ENCODE measurements around the gene ZC3H10.
"Not testable (repeated sequence)": the region's sequence is repeated elsewhere in the genome, so short reads cannot be mapped to it uniquely, and the experiment has no call there.

Gene ZC3H10

GRCh38 chr12:56103066-56103711, 14.9 kb upstream of the ZC3H10 start:
- no peak for DNase-seq

GRCh38 chr12:56103823-56104108, 14.3 kb upstream of the ZC3H10 start:
- no peak for DNase-seq

GRCh38 chr12:56104109-56104814, 13.8 kb upstream of the ZC3H10 start, which contains the start of gene PA2G4:
Gene PA2G4 (plus strand): TSS chr12:56104559. CDS start chr12:56104738, 179 bp downstream.
- peak; percentile 94 for DNase-seq

- no peak for DNase-seq
Observed at GRCh38 chr12:56104815-56105608, 13.1 kb upstream of the ZC3H10 start.

GRCh38 chr12:56105609-56105902, 12.5 kb upstream of the ZC3H10 start:
- DNase-seq: no peak

- no peak for DNase-seq
Observed at GRCh38 chr12:56107242-56107641, 10.8 kb upstream of the ZC3H10 start.

- DNase-seq: no peak
Observed at GRCh38 chr12:56110571-56110970, 7.5 kb upstream of the ZC3H10 start.

- no peak for DNase-seq
Observed at GRCh38 chr12:56114084-56114483, 4.0 kb upstream of the ZC3H10 start.

- DNase-seq: no peak
Observed at GRCh38 chr12:56115329-56115728, 2.7 kb upstream of the ZC3H10 start.

GRCh38 chr12:56116267-56117081, 1.6 kb upstream of the ZC3H10 start, which contains the start of gene RPL41:
Gene RPL41 (plus strand): TSS chr12:56116633.
- peak; percentile 97 for DNase-seq

GRCh38 chr12:56117082-56117706, 872 bp upstream of the ZC3H10 start:
- not testable (repeated sequence) for DNase-seq

- no peak for DNase-seq
Observed at GRCh38 chr12:56118688-56119357, 757 bp downstream of the ZC3H10 start.

- peak; percentile 39 for DNase-seq
Observed at GRCh38 chr12:56119361-56119796, 1.3 kb downstream of the ZC3H10 start.

GRCh38 chr12:56120158-56120846, 2.2 kb downstream of the ZC3H10 start:
- DNase-seq: no peak

- DNase-seq: no peak
Observed at GRCh38 chr12:56121204-56121870, 3.3 kb downstream of the ZC3H10 start.

GRCh38 chr12:56122637-56123036, 4.6 kb downstream of the ZC3H10 start:
- no peak for DNase-seq

- DNase-seq: no peak
Observed at GRCh38 chr12:56124133-56124532, 6.1 kb downstream of the ZC3H10 start.

GRCh38 chr12:56126732-56127239, 8.7 kb downstream of the ZC3H10 start:
- DNase-seq: no peak

- DNase-seq: no peak
Observed at GRCh38 chr12:56127485-56127887, 9.4 kb downstream of the ZC3H10 start.

GRCh38 chr12:56127888-56128669, 10.0 kb downstream of the ZC3H10 start, which contains the start of gene ESYT1:
Gene ESYT1 (plus strand): TSS chr12:56128267. CDS start chr12:56128320, 53 bp downstream.
- DNase-seq: peak; percentile 94
